ENCODE results near the gene ANKUB1.
A peak's percentile ranks its signal among the peaks of the same experiment; 100 is the strongest.

Gene ANKUB1

GRCh38 chr3:149808209-149808829 is 16.0 kb upstream of the ANKUB1 start:
- DNase-seq: peak; percentile 60 to 68

- no peak for DNase-seq
Measured at GRCh38 chr3:149806171-149806778, 13.9 kb upstream of the ANKUB1 start.

GRCh38 chr3:149801639-149802038 is 9.3 kb upstream of the ANKUB1 start:
- no peak for DNase-seq

GRCh38 chr3:149801195-149801594 is 8.8 kb upstream of the ANKUB1 start:
- no peak for DNase-seq

- DNase-seq: no peak
Measured at GRCh38 chr3:149800693-149801092, 8.3 kb upstream of the ANKUB1 start.

GRCh38 chr3:149796026-149796425 is 3.7 kb upstream of the ANKUB1 start:
- DNase-seq: no peak

GRCh38 chr3:149790698-149791097 is 1.7 kb downstream of the ANKUB1 start:
- no peak for DNase-seq

GRCh38 chr3:149790268-149790667 is 2.1 kb downstream of the ANKUB1 start:
- no peak for DNase-seq

GRCh38 chr3:149784064-149784704 is 8.2 kb downstream of the ANKUB1 start:
- DNase-seq: no peak

- no peak for DNase-seq
Measured at GRCh38 chr3:149783576-149783975, 8.8 kb downstream of the ANKUB1 start.

GRCh38 chr3:149781741-149782140 is 10.6 kb downstream of the ANKUB1 start:
- DNase-seq: no peak

GRCh38 chr3:149781211-149781610 is 11.1 kb downstream of the ANKUB1 start:
- DNase-seq: no peak

- DNase-seq: no peak
Measured at GRCh38 chr3:149777414-149778214, 14.7 kb downstream of the ANKUB1 start.

- no peak for DNase-seq
Measured at GRCh38 chr3:149776170-149776569, 16.2 kb downstream of the ANKUB1 start.

GRCh38 chr3:149772861-149773260 is 19.5 kb downstream of the ANKUB1 start:
- no peak for DNase-seq

- peak; percentile 41 to 52 for DNase-seq
Measured at GRCh38 chr3:149771652-149772271, 20.6 kb downstream of the ANKUB1 start.

GRCh38 chr3:149770246-149770645 is 22.1 kb downstream of the ANKUB1 start:
- no peak for DNase-seq

- no peak for DNase-seq
Measured at GRCh38 chr3:149768704-149769103, 23.6 kb downstream of the ANKUB1 start.

- no peak for DNase-seq
Measured at GRCh38 chr3:149767720-149768119, 24.6 kb downstream of the ANKUB1 start.

GRCh38 chr3:149765762-149766334 is 26.5 kb downstream of the ANKUB1 start:
- no peak for DNase-seq

- no peak for DNase-seq
Measured at GRCh38 chr3:149764302-149764701, 28.1 kb downstream of the ANKUB1 start.

- no peak for DNase-seq
Measured at GRCh38 chr3:149763565-149764195, 28.7 kb downstream of the ANKUB1 start.

Measured in activated T-cell treated with anti-CD3 and anti-CD28 coated beads, Interleukin-2, amount 50 U/mL, for 48 hours (primary cell).